HG02571 (cell line): ENCODE measurements around the gene SH2D2A.

Experiments
- ATAC-seq: cut with Tn5 transposase; IDR thresholded peaks from one replicate; pipeline ENCODE4 v1.9.1; 2021; ENCODE audit warnings: mild to moderate bottlenecking, moderate library complexity; ENCODE audit not compliant: unreplicated experiment

Gene SH2D2A

GRCh38 chr1:156828400-156829124 lies 11.9 kb upstream of the SH2D2A start:
- no peak for ATAC-seq

GRCh38 chr1:156826630-156827029 lies 10.0 kb upstream of the SH2D2A start:
- no peak for ATAC-seq

GRCh38 chr1:156823210-156823790 lies 6.7 kb upstream of the SH2D2A start:
- ATAC-seq: no peak

DNA sequence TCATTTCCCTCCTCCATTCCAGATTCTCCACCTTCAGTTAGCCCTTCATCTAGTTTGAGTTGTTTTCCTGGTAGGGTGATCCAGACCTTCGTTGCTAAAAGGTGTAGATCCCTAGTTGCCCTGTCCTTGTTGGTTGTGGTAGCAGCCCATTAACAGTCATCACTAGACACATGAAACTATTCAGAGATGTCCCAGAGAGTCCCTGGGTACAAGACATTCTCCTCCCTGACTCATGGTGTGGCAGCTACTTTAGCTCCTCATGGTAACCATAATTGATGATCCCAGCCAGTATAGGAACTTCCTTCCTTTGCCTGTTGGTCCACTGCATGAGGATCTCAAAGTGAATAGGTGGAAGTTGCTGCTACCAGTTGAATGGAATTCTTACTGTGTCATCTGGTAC lies 6.0 kb upstream of the SH2D2A start:
- no peak for ATAC-seq

DNA sequence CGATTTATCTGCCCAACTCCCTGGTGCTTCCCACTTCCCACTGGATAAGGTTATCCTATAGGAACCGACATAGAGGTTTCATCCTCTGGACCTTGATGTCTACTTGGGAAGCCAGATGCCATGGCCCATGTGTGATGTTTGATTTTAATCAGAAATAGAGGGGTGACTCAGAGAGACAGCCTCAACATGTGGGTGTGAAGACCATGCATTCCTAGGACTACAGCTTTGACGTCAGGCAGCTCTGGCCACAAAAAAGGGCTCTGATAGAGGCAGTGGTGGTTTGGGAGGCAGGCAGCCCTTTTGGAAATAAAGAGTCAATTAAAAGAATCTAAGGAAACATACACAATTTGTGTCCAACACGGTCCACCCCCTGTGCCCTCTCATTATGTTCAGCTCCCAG lies 5.2 kb upstream of the SH2D2A start:
- ATAC-seq: no peak

DNA sequence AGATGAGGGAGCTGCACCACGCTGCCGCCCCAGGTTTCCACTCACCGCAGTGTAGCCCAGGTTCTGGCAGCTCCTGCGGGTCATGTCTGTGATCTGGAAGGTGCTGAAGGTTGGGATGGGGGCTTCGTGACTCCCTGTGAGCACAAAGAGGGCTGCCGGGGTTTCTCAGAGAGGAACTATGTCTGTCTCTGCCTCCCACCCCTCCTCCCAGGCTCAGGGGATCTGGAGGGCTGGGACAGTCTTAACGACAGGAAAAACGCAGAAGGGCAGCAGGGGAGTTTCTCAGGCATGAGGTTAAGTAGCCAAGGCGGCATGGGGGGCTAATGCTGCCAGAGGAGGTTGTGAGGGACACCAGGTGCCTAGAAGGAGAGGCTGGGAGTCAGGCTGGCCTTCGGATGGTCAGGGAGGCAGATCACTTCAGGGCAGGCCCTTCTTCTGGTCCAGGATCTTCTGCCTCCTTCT lies 656 bp downstream of the SH2D2A start:
- ATAC-seq: no peak

- ATAC-seq: no peak
Observed at GRCh38 chr1:156815307-156815826, 1.3 kb downstream of the SH2D2A start.

GRCh38 chr1:156814571-156815260 lies 1.9 kb downstream of the SH2D2A start:
- no peak for ATAC-seq

- ATAC-seq: no peak
Observed at GRCh38 chr1:156813750-156814570, 2.7 kb downstream of the SH2D2A start.

GRCh38 chr1:156813298-156813697 lies 3.4 kb downstream of the SH2D2A start:
- no peak for ATAC-seq

- ATAC-seq: no peak
Observed at GRCh38 chr1:156812293-156812990, 4.2 kb downstream of the SH2D2A start.

- ATAC-seq: no peak
Observed at GRCh38 chr1:156811168-156811567, 5.5 kb downstream of the SH2D2A start.

GRCh38 chr1:156809711-156810366 lies 6.8 kb downstream of the SH2D2A start:
- no peak for ATAC-seq

- no peak for ATAC-seq
Observed at GRCh38 chr1:156809281-156809680, 7.4 kb downstream of the SH2D2A start.

DNA sequence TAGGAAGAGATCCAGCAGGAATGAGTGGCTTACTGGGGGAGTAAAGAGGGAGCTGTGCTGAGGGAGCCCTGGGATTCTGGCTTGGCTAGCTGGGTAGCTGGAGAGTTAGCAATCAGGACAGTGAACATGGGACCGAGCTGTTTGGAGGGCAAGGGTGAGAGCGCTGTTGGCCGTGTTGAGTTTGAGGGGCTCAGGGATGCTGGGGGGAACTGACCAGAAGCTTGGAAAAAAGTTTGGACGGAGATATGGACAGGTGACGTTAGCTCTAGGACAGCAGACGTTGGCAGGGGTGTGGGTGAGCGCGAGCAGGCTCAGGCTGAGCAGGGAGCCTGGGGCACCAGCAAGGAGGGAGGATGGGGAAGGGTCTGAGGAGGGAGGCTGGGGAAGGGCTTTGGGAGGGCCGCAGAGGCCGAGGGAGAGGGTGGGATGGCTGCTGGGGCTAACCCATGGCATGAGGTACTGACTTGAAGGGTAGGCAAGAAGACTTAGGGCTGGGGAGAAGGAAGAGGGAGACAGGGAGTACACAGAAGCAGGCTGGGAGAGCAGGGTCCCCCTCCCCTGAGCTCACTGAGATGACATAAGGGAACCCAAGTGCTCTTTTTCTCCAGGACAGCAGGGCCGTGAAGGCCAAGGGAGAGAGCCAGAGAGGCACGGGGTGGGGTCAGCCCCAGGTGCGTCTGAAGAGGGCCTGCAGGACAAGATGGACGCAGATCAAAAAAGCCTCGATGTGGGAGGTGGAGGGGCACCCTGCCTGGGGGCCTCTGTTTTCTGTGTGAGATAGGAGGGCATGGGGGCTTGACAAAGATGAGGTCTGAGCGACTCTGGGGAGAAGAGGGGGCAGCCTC lies 8.2 kb downstream of the SH2D2A start:
- ATAC-seq: no peak

- no peak for ATAC-seq
Observed at GRCh38 chr1:156807627-156808026, 9.0 kb downstream of the SH2D2A start.

- ATAC-seq: no peak
Observed at GRCh38 chr1:156806512-156807440, 9.9 kb downstream of the SH2D2A start.
